ENCODE measurements around the gene ARHGEF37. TPM values are rescaled to one million over a fixed set of nuclear protein-coding genes. Genes with fewer than 3 reads are reported as not detected.

Gene ARHGEF37
- polyA plus RNA-seq, 1 donor from 2014 or later: 0.36 TPM

GRCh38 chr5:149618581-149619248, 37.4 kb downstream of the ARHGEF37 start:
- no peaks in the 10 kb centered on the region for H3K27me3 Mint-ChIP-seq
- peaks cover 2% of the 10 kb centered on the region for H3K36me3 Mint-ChIP-seq
- H3K4me3 Mint-ChIP-seq: peak overlapping the region; percentile 16 to 90 (median 52)
- peaks cover 20 to 28% (median 20%) of the 10 kb centered on the region in 3 donors for H3K4me1 Mint-ChIP-seq
- no peaks in the 10 kb centered on the region for H3K9me3 Mint-ChIP-seq
- H3K27ac Mint-ChIP-seq: peak overlapping the region; percentile 88 to 95 (median 89)

DNA sequence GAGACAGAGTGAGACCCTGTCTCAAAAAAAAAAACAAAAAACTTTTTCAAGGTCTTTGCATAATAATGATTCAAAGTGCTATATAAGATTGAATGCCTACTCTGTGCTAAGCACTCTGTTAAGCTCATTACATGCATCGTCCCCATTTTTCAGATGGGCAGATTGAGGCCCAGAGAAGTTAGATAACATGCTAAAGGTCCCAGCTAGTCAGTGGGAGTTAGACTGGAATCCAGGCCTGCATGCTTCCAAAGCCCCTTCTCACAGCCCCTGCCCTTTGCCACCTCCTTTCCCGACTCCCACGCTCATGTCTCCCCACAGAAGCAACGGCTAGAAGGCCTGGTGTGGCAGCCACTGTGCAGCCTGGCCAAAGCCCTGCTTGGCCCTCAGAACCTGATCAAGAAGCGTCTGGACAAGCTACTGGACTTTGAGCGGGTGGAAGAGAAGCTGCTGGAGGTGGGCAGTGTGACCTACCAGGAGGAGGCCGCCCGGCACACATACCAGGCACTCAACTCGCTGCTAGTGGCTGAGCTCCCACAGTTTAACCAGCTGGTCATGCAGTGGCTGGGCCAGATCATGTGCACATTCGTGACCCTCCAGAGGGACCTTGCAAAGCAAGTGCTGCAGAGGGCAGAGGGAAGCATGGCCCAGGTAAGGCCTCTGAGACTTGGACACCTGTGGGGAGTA, 40.3 kb downstream of the ARHGEF37 start:
- Mint-ChIP-seq H3K4me3 (no peak overlapping the region), H3K9me3 (no peaks in the 10 kb centered on the region)

GRCh38 chr5:149622466-149622865, 41.2 kb downstream of the ARHGEF37 start:
- no peak overlapping the region for H3K27ac Mint-ChIP-seq
- no peaks in the 10 kb centered on the region for H3K9me3 Mint-ChIP-seq
- H3K36me3 Mint-ChIP-seq: no peaks in the 10 kb centered on the region
- H3K27me3 Mint-ChIP-seq: no peaks in the 10 kb centered on the region
- H3K4me3 Mint-ChIP-seq: no peak overlapping the region
- H3K4me1 Mint-ChIP-seq: peaks cover 12 to 15% (median 13%) of the 10 kb centered on the region in 3 donors

More for the DNA sequence above, 40.3 kb downstream of the ARHGEF37 start:
- no peaks in the 10 kb centered on the region for H3K36me3 Mint-ChIP-seq
- no peaks in the 10 kb centered on the region for H3K27me3 Mint-ChIP-seq
- no peak overlapping the region for H3K27ac Mint-ChIP-seq
- peaks cover 16 to 22% (median 20%) of the 10 kb centered on the region in 3 donors for H3K4me1 Mint-ChIP-seq

- Mint-ChIP-seq H3K27me3 (no peaks in the 10 kb centered on the region), H3K27ac (no peak overlapping the region), H3K36me3 (no peaks in the 10 kb centered on the region), H3K4me1 (peaks cover 4 to 6% (median 4%) of the 10 kb centered on the region in 3 donors), H3K9me3 (no peaks in the 10 kb centered on the region), H3K4me3 (no peak overlapping the region)
Measured at GRCh38 chr5:149623473-149623872, 42.2 kb downstream of the ARHGEF37 start.

- Mint-ChIP-seq H3K4me3 (no peak overlapping the region), H3K36me3 (peaks cover 3% of the 10 kb centered on the region), H3K27ac (peak overlapping the region in 1 of 3 donors; percentile 49), H3K4me1 (no peaks in the 10 kb centered on the region), H3K27me3 (no peaks in the 10 kb centered on the region), H3K9me3 (no peaks in the 10 kb centered on the region)
Measured at GRCh38 chr5:149627070-149627469, 45.8 kb downstream of the ARHGEF37 start.

DNA sequence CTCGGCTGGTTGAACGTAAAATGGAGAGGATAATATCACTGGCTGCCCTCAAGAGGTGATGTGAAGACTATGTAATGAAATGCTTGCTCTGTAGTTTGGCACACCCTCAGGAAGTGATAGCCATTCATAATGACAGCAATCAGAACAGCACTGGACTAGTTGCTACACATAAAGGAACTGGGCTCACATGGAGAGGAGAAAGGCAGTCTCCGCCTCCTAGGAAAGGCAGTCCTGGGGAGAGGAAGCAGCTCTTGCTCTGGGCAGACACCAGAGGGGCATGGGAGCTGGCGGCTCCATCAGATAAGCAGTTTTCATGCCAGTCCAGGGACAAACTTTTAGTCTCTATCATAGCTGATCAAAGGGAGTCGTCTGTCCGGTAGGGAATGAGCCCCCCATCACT, 46.9 kb downstream of the ARHGEF37 start:
- H3K4me3 Mint-ChIP-seq: no peak overlapping the region
- peaks cover 0 to 7% (median 6%) of the 10 kb centered on the region in 3 donors for H3K4me1 Mint-ChIP-seq
- no peak overlapping the region for H3K27ac Mint-ChIP-seq
- H3K36me3 Mint-ChIP-seq: peaks cover 3% of the 10 kb centered on the region
- H3K27me3 Mint-ChIP-seq: no peaks in the 10 kb centered on the region
- no peaks in the 10 kb centered on the region for H3K9me3 Mint-ChIP-seq

- H3K4me1 Mint-ChIP-seq: peaks cover 0 to 7% (median 6%) of the 10 kb centered on the region in 3 donors
- no peaks in the 10 kb centered on the region for H3K27me3 Mint-ChIP-seq
- H3K36me3 Mint-ChIP-seq: peaks cover 3% of the 10 kb centered on the region
- H3K27ac Mint-ChIP-seq: no peak overlapping the region
- H3K4me3 Mint-ChIP-seq: no peak overlapping the region
- H3K9me3 Mint-ChIP-seq: no peaks in the 10 kb centered on the region
Measured at GRCh38 chr5:149628846-149629388, 47.6 kb downstream of the ARHGEF37 start.

DNA sequence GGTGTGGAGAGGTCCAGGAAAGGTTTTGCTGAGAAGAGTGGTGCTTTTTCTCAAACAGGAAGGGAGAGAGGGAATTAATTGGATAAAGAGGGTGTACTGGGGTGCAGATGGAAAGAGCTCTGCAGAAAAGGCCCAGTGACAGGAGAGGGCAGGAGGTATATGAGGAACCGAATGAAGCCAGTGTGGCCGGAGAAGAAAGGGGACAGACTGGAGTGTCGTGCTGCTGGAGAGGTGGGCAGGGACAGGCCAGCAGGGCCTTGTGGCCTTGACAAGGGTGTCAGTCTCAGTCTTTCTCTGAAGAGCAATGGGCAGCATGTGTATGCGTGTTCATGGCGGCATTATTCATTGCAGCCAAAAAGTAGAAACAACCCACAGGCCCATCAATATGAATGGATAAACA, 48.1 kb downstream of the ARHGEF37 start:
- no peaks in the 10 kb centered on the region for H3K27me3 Mint-ChIP-seq
- peaks cover 0 to 7% (median 6%) of the 10 kb centered on the region in 3 donors for H3K4me1 Mint-ChIP-seq
- H3K36me3 Mint-ChIP-seq: peaks cover 3% of the 10 kb centered on the region
- no peak overlapping the region for H3K27ac Mint-ChIP-seq
- H3K9me3 Mint-ChIP-seq: no peaks in the 10 kb centered on the region
- no peak overlapping the region for H3K4me3 Mint-ChIP-seq

DNA sequence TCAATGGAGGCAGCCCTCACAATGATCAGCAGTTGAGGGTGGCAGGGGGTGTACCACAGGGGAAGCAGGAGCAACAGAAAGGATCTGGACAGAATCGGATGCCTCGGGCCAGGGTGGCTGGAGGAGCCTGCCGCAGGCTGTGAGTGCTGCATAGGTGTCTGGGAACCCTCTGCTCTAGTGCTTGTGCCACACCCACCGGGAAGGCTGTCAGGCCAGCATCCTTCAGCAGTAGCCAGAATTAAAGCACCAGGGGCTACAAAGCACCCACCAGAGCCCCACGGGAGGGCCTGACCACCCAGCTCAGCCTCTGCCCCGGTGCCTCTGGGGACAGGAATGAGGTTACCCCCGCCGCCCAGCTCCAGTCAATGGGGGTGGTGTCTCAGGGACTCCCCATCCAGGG, 49.0 kb downstream of the ARHGEF37 start:
- Mint-ChIP-seq H3K4me3 (no peak overlapping the region), H3K4me1 (peaks cover 0 to 7% (median 6%) of the 10 kb centered on the region in 3 donors), H3K9me3 (no peaks in the 10 kb centered on the region), H3K27ac (no peak overlapping the region), H3K27me3 (no peaks in the 10 kb centered on the region), H3K36me3 (peaks cover 3% of the 10 kb centered on the region)

DNA sequence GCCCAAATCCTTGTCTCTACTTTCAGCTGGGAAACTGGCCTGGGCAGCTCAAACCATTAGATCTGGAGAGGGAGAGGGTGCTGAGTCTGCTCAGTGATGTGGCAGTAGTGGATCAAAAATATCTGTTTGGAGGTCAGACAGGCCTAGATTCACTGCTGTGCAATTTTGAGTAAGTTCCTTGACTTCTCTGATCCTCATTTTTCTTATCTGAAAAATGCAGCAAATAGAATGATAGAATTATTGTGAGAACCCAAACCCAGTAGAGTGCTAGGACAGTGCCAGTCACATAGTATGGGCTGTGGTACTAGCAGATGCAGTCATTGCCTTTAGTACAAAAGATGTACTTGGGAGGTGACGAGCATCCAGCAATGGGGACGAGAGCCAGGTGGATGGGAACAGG, 50.2 kb downstream of the ARHGEF37 start:
- Mint-ChIP-seq H3K27me3 (no peaks in the 10 kb centered on the region), H3K4me3 (no peak overlapping the region), H3K4me1 (peaks cover 0 to 7% (median 6%) of the 10 kb centered on the region in 3 donors), H3K27ac (no peak overlapping the region), H3K9me3 (no peaks in the 10 kb centered on the region), H3K36me3 (peaks cover 3% of the 10 kb centered on the region)

DNA sequence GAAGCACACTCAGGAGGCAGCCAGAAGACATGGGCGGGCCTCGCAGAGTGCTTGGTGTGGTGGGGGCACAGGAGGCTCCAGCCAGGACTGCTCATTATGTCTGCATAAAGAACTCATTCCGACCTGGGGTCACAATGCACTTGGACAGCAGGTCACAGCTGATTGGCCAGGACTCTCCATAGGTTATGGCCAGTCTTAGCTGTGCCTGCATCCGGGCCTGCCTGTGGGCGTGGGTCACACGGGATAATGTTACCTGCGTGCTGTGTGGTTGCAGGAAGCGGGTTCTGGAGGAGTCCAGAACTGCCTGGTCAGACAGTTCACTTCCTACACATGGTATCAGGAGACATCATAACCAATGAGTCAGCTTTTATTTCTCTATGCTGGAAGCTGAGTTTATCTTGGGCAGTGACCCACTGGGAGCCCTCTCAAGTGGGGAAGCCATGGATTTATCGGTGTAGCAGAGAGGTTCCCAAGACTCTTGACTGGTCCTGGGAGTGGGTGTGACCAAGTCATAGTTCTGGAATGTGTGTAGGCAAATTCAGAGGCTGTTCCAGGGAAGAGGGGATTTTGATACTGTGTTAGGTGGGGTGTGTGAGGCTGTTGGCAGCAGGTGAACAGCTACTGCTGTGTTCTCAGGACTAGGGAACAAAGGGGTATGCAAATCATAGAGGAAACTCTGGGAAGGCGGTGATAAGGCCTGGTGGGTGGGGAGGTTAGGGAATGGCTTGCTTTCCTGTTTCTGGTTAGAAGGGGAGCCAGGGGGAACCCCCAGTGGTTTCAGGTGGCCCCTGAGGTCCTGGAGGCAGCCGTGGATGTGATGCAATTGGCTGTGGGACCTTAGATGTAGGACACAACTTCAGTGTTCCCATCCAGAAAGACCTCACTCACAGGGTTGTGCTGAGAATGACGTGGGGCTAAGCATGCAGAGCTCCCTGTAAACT, 51.3 kb downstream of the ARHGEF37 start:
- no peak overlapping the region for H3K4me3 Mint-ChIP-seq
- no peak overlapping the region for H3K27ac Mint-ChIP-seq

GRCh38 chr5:149633476-149634350, 52.4 kb downstream of the ARHGEF37 start:
- no peak overlapping the region for H3K4me3 Mint-ChIP-seq
- no peak overlapping the region for H3K27ac Mint-ChIP-seq
- H3K36me3 Mint-ChIP-seq: peaks cover 3% of the 10 kb centered on the region
- H3K9me3 Mint-ChIP-seq: no peaks in the 10 kb centered on the region
- H3K27me3 Mint-ChIP-seq: no peaks in the 10 kb centered on the region
- peaks cover 0 to 7% (median 6%) of the 10 kb centered on the region in 3 donors for H3K4me1 Mint-ChIP-seq

More for the DNA sequence above, 51.3 kb downstream of the ARHGEF37 start:
- Mint-ChIP-seq H3K27me3 (no peaks in the 10 kb centered on the region), H3K36me3 (peaks cover 3% of the 10 kb centered on the region), H3K9me3 (no peaks in the 10 kb centered on the region), H3K4me1 (peaks cover 0 to 7% (median 6%) of the 10 kb centered on the region in 3 donors)

GRCh38 chr5:149635394-149635793, 54.1 kb downstream of the ARHGEF37 start:
- Mint-ChIP-seq H3K4me3 (no peak overlapping the region), H3K9me3 (no peaks in the 10 kb centered on the region), H3K27me3 (no peaks in the 10 kb centered on the region), H3K36me3 (no peaks in the 10 kb centered on the region), H3K27ac (no peak overlapping the region), H3K4me1 (peaks cover 0 to 7% (median 6%) of the 10 kb centered on the region in 3 donors)
